Measurements from ENCODE around the gene CRYBB3.
"Not testable (repeated sequence)": the region's sequence is repeated elsewhere in the genome, so short reads cannot be mapped to it uniquely, and the experiment has no call there.

CRYBB3 gene

GRCh38 chr22:25207553-25208157 is 8.0 kb downstream of the CRYBB3 start:
- no peak for DNase-seq

- DNase-seq, result no peak
Measured at GRCh38 chr22:25208328-25208727, 8.7 kb downstream of the CRYBB3 start.

GRCh38 chr22:25208743-25209505 is 9.3 kb downstream of the CRYBB3 start:
- DNase-seq, result no peak

GRCh38 chr22:25210793-25211192 is 11.1 kb downstream of the CRYBB3 start:
- no peak for DNase-seq

GRCh38 chr22:25212337-25212736 is 12.7 kb downstream of the CRYBB3 start:
- DNase-seq, result no peak

- no peak for DNase-seq
Measured at GRCh38 chr22:25213221-25213620, 13.6 kb downstream of the CRYBB3 start.

- no peak for DNase-seq
Measured at GRCh38 chr22:25216230-25216629, 16.6 kb downstream of the CRYBB3 start.

GRCh38 chr22:25219211-25219689 is 19.6 kb downstream of the CRYBB3 start, which contains the start of gene CRYBB2:
Gene CRYBB2 (plus strand): TSS chr22:25219639. CDS start chr22:25221430, 1,791 bp downstream.
- no peak for DNase-seq

- DNase-seq, result no peak
Measured at GRCh38 chr22:25219948-25220442, 20.3 kb downstream of the CRYBB3 start.

GRCh38 chr22:25221790-25222189 is 22.1 kb downstream of the CRYBB3 start:
- DNase-seq, result no peak

- DNase-seq, result no peak
Measured at GRCh38 chr22:25223269-25223850, 23.7 kb downstream of the CRYBB3 start.

GRCh38 chr22:25228822-25229221 is 29.2 kb downstream of the CRYBB3 start:
- DNase-seq, result no peak

- DNase-seq, result not testable (repeated sequence)
Measured at GRCh38 chr22:25230760-25231159, 31.1 kb downstream of the CRYBB3 start.

GRCh38 chr22:25232301-25232700 is 32.6 kb downstream of the CRYBB3 start:
- no peak for DNase-seq

- DNase-seq, result not testable (repeated sequence)
Measured at GRCh38 chr22:25233706-25234105, 34.0 kb downstream of the CRYBB3 start.

GRCh38 chr22:25235547-25236290 is 36.1 kb downstream of the CRYBB3 start:
- DNase-seq, result peak; percentile 55 to 56

- DNase-seq, result no peak
Measured at GRCh38 chr22:25236417-25236816, 36.8 kb downstream of the CRYBB3 start.

- DNase-seq, result no peak
Measured at GRCh38 chr22:25237503-25237902, 37.8 kb downstream of the CRYBB3 start.

- not testable (repeated sequence) for DNase-seq
Measured at GRCh38 chr22:25238058-25238457, 38.4 kb downstream of the CRYBB3 start.

GRCh38 chr22:25255169-25255568 is 55.5 kb downstream of the CRYBB3 start:
- DNase-seq, result not testable (repeated sequence)
